D721Med (cell line): Measurements from ENCODE around the gene NHLRC3.
A peak's percentile ranks its signal among the peaks of the same experiment; 100 is the strongest.
"Not testable (repeated sequence)": the region's sequence is repeated elsewhere in the genome, so short reads cannot be mapped to it uniquely, and the experiment has no call there.

Source experiments
- DNase-seq: peaks from one replicate; pipeline ENCODE4 v3.0.0; 2011; ENCODE audit warnings: low spot score; ENCODE audit not compliant: insufficient read length
- FAIRE-seq: peaks from 2 replicates; lab custom pipeline; 2011; peaks lifted over from hg19 to GRCh38; lab: Jason Lieb, UNC
- TF ChIP-seq, protein P1 (sequence below): IDR thresholded peaks from 2 replicates; pipeline ENCODE4 v1.5.1; 2012; ENCODE audit warnings: mild to moderate bottlenecking, control low read depth; ENCODE audit not compliant: insufficient read depth; ENCODE audit errors: missing control alignments

Gene NHLRC3, protein sequence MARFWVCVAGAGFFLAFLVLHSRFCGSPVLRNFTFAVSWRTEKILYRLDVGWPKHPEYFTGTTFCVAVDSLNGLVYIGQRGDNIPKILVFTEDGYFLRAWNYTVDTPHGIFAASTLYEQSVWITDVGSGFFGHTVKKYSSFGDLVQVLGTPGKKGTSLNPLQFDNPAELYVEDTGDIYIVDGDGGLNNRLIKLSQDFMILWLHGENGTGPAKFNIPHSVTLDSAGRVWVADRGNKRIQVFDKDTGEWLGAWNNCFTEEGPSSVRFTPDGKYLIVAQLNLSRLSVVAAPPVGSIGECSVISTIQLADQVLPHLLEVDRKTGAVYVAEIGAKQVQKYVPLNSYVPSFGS

GRCh38 chr13:39037880-39038568 lies at the start of gene NHLRC3, which contains the start of gene PROSER1:
TSS of gene NHLRC3 (plus strand) at chr13:39038456. CDS start at chr13:39038640, 184 bp downstream.
TSS of gene PROSER1 (minus strand) at chr13:39038089. CDS start at chr13:39037242, 847 bp downstream.
- DNase-seq (no peak), FAIRE-seq (peak; percentile 41)
- TF ChIP-seq, protein P1, sequence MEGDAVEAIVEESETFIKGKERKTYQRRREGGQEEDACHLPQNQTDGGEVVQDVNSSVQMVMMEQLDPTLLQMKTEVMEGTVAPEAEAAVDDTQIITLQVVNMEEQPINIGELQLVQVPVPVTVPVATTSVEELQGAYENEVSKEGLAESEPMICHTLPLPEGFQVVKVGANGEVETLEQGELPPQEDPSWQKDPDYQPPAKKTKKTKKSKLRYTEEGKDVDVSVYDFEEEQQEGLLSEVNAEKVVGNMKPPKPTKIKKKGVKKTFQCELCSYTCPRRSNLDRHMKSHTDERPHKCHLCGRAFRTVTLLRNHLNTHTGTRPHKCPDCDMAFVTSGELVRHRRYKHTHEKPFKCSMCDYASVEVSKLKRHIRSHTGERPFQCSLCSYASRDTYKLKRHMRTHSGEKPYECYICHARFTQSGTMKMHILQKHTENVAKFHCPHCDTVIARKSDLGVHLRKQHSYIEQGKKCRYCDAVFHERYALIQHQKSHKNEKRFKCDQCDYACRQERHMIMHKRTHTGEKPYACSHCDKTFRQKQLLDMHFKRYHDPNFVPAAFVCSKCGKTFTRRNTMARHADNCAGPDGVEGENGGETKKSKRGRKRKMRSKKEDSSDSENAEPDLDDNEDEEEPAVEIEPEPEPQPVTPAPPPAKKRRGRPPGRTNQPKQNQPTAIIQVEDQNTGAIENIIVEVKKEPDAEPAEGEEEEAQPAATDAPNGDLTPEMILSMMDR, result no peak

GRCh38 chr13:38990693-38991092 lies 47.6 kb upstream of the NHLRC3 start, which contains the start of gene STOML3:
TSS of gene STOML3 (minus strand) at chr13:38990831. CDS start at chr13:38990721, 110 bp downstream.
- TF ChIP-seq, protein P1, result no peak
- FAIRE-seq (no peak), DNase-seq (no peak)

GRCh38 chr13:38993381-38993780 lies 44.9 kb upstream of the NHLRC3 start:
- no peak for FAIRE-seq
- DNase-seq, result no peak
- TF ChIP-seq, protein P1, result no peak

DNA sequence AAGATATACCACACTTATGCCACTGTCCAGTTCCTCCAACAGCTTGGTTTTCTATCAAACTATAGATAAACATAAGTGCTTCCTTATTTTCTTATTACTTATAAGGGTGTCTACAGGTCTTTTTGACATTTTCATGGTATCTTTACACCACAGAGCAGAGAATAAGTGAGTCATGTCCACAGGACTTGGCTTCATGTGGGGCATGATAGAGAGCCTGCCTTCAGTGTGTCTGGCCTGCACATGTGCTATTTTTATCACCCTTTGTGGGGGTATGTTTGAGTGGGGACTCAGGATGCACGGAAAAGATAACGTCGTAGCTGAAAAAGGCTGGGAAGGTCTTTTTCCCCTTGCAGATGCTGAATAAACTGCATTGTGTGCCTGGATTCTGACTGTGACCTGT lies 39.5 kb upstream of the NHLRC3 start:
- DNase-seq (no peak), FAIRE-seq (no peak)
- TF ChIP-seq, protein P1, result no peak

DNA sequence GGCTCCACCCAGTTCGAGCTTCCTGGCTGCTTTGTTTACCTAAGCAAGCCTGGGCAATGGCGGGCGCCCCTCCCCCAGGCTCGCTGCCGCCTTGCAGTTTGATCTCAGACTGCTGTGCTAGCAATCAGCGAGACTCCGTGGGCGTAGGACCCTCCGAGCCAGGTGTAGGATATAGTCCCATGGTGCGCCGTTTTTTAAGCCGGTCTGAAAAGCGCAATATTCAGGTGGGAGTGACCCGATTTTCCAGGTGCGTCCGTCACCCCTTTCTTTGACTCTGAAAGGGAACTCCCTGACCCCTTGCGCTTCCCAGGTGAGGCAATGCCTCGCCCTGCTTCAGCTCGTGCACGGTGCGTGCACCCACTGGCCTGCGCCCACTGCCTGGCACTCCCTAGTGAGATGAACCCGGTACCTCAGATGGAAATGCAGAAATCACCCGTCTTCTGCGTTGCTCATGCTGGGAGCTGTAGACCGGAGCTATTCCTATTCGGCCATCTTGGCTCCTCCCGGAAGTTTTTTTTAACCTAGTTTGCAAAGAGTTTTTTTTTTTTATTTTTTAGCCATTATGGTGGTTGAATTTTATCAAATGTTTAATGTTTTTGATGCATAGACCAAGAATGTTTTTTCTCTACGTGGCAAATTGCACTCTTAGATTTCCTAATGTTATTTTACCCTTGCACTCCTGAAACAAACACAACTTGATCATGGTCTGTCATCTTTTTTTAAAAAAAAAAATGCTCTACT lies 31.7 kb upstream of the NHLRC3 start:
- FAIRE-seq, DNase-seq: not testable (repeated sequence)

GRCh38 chr13:39012608-39013007 lies 25.6 kb upstream of the NHLRC3 start:
- TF ChIP-seq, protein P1, result peak; percentile 40
- FAIRE-seq (no peak), DNase-seq (no peak)

DNA sequence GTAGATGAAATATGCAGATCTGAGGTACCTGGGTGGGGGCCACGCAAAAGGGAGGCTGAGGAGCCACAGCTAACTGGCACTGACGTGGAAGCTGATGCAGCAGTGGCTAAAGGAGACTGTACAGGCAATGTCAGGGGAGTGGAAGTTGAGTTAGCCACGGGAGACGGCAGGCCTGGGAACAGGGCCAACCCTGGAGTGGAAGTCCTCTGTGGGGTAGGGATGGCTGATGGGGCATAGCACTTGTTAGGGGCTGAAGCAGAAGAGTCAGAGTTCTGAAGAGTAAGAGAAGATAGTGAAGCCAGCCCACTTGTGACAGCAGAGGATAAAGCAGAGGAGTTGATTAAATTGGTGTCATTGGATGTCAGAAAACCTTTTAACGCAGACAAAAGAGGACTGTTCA lies 24.8 kb upstream of the NHLRC3 start:
- FAIRE-seq, result no peak
- no peak for DNase-seq
- TF ChIP-seq, protein P1, result no peak
